NCI-H510A treated with DMSO at 0.1 percent for 48 hours (cell line): Measurements from ENCODE around the gene KRABD2.
"Not testable (repeated sequence)": the region's sequence is repeated elsewhere in the genome, so short reads cannot be mapped to it uniquely, and the experiment has no call there.

Source experiments
- DNase-seq: peaks from one replicate; lab custom pipeline; 2025; lab: John Stamatoyannopoulos, UW

Gene KRABD2

DNA sequence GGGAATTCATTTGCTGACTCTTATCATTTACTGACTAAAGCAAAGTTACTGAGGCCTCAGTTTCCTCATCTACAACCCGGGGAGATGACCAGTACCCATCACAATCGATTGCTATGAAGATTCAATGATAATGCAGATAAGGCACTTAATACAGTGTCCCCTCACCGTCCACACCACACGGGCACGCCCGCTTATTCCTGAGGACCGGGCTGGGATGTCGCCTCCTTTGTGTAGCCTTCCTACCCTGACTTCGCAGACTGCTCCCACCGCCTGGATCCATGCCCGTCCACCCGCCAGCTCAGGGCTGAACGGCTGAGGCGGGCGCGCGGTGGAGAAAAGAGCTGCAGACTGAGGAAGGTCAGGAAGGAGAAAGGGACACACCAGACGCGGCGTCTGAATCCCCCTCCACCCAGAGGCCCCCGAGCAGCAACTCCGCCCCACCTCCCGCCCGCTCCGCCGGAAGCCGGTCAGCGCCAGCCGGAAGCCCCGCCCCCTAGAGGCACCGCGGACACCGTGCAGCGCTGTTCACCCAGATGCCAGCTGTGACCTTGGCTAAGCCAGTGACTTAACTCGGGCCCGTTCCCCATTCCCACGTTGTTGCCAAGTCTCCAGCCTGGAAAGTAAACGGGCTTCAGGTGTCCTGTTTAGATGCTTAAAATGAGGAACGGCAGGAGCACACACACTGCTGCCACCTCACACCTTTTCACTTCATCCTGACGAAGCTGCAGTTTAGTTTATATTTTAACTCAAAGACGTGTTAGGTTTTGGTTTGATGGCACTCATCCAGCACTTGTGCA, at the start of gene KRABD2:
TSS of gene KRABD2 (minus strand) at position 434 of the 797 bp plus-strand sequence.
- DNase-seq, result peak; percentile 88

DNA sequence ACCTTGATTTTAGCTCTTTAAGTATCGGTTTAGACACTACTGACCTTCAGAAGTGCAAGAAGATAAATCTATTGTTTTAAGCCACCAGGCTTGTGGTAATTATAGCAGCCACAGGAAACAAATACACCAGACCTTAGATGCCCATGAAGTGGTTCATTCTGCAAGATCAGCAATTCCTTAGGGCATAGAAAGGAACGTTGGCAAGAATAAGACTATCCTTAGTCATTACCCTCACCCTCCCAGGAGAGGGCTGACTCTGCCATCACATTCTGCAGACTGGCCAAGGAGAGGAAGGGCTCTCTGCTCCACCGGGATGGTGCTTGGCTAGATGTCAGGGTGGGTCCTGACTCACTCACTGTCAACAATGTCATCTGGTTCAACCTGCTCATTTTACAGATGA, 45.1 kb upstream of the KRABD2 start:
- DNase-seq, result no peak

GRCh38 chr17:8420041-8420934, 43.8 kb upstream of the KRABD2 start:
- DNase-seq, result no peak

- DNase-seq, result no peak
Observed at GRCh38 chr17:8419305-8419704, 42.8 kb upstream of the KRABD2 start.

DNA sequence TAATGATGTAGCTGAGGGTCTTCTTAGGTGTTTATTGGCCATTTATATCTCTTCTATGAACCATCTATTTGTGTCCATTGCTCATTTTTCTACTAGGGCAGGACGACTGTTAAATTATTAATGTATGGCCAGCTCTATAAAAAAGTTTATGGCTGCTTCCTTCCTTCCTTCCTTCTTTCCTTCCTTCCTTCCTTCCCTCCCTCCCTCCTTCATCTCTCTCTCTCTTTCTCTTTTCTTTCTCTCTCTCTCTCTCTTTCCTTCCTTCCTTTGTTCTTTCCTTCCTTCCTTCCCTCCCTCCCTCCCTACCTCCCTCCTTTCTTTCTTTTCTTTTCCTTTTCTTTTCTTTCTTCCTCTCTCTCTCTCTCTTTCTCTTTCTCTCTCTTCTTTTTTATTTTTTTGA, 42.0 kb upstream of the KRABD2 start:
- no peak for DNase-seq

- DNase-seq, result no peak
Observed at GRCh38 chr17:8417806-8418205, 41.3 kb upstream of the KRABD2 start.

GRCh38 chr17:8413938-8414337, 37.4 kb upstream of the KRABD2 start:
- no peak for DNase-seq

- DNase-seq, result no peak
Observed at GRCh38 chr17:8413328-8413727, 36.8 kb upstream of the KRABD2 start.

GRCh38 chr17:8412089-8412488, 35.6 kb upstream of the KRABD2 start:
- DNase-seq, result no peak

DNA sequence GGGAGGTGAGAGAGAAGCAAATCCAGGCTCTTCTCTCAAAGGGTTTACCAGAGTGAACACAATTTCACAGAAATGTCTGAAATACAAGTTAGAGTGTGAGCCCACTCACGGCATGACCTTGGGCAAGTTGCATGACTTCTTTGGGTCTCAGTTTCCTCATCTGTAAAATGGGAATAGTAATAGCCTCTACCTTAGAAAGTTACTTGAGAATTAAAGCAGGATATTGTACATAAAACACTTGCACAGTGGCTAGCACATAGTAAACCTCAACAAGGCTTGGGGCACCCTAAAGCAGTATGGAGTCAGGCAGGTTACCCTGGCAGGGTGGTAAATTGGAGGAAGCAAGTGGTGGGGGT, 34.4 kb upstream of the KRABD2 start:
- no peak for DNase-seq

GRCh38 chr17:8409966-8410882, 33.7 kb upstream of the KRABD2 start:
- peak; percentile 81 for DNase-seq

DNA sequence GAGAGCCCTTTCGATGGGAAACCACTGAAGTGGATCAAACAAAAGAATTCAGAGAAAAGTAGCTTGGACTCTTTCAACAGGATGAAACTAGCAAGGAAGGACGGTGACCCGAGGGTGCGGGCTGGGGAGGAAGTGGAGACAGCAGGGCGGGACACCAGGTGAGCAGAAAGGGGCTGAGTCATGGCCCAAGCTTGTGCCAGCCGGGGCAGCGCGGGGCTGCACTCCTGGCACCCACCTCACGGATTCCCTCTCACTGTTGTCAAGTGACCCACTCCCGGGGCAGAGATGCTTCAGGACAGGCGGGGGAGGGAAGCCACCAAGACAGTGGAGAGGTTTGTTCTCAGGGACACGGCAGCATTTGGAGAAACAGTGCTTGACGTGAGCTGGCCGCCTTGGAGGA, 31.9 kb upstream of the KRABD2 start:
- no peak for DNase-seq

DNA sequence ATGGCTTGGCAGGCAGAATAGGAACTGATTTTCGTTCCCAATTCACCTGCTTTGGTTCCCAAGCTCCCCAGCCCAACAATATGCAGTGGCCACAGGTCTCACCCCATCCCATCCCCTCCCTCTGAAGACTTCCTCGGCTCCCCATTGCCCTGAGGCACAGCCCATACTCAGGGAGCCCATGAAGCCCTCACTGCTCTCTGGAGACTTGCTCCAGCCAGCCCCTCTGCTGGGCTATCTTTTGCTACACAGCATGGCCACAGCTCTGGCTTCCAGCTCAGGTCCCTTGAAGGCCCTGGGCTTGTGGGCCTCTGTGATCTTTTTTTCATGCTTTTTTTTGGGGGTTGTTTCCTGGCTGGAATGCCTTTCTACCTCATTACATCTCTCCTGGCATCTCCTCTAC, 29.7 kb upstream of the KRABD2 start:
- DNase-seq, result no peak

DNA sequence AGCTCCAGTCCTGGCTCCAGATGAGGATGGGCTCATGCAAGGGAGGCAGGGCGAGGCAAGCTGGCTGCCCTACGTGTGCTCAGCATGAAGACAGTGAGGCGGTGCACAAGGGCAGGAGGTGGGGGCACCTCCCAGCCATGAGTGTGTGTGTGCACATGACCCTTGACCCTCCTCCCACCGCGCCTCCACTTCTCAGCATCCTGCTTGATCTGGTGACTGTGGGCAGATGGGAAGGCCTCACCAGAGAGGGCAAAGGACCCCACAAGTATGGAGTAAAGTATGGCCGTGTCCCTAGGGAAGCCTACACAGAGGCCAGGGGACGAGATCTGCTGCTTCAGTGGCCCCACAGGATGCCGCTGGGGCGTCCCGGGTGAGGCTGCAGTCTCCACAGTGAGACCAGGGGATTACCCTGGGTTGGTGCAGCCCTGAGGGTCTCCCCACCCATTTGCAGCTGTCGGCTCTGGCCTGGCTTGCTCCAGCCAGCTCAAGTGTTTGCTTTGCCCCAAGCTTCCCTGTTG, 29.1 kb upstream of the KRABD2 start:
- DNase-seq, result no peak

DNA sequence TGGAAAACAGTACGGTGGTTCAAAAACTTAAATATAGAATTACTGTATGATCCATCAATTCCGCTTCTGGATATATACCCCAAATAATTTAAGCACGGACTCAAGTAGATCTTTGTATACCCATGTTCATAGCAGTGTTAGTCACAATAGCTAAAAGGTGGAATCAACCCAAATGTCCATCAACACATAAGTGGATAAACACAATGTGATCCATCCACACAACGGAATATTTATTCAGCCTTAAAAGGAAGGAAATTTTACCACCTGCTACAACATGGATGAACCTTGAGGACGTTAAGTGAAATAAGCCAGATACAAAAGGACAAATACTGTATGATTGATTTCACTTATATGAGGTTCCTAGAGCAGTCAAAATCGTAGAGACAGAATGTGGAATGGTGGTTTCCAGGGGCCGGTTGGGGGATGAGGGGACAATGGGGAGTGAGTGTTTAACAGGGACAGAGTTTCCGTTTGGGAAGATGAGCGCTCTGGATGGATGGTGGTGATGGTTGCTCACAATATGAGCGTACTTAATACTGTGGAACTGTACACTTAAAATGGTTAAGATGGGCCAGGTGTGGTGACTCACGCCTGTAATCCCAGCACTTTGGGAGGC, 26.5 kb upstream of the KRABD2 start:
- no peak for DNase-seq

DNA sequence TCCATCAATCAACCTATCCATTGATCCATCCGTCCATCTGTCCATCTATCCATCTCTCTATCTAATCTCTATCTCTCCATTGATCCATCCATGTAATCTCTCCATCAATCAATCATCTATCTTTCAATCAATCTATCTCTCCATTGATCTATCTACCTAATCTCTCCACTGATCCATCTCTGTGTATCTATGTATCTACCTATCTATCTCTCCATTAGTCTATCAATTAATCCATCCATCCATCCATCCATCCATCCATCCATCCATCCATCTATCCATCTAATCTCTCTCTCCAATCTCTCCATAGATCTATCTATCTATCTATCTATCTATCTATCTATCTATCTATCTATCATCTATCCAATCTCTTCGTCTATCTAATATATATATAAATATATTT, 24.6 kb upstream of the KRABD2 start:
- no peak for DNase-seq

DNA sequence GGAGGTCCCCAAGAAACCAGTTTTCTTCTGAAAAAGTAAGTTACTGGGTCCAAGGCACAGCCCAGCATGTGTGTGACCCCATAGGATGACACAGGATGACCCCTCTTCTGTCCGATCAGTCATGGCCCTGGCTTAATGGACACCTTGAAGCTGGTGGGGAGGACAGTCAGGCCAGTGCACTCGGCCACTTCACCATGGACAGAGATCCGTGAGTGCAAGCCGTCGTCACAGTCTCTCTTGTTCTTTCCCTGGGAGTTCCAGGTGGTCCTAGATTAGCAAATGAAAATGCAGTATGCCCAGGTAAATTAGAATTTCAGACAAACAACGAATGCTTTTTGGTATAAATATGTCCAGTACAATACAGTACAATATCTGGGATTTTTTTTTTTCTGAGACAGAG, 22.5 kb upstream of the KRABD2 start:
- DNase-seq, result no peak

- DNase-seq, result no peak
Observed at GRCh38 chr17:8397636-8398035, 21.1 kb upstream of the KRABD2 start, which contains the start of gene RNF222. Gene RNF222 (minus strand): TSS chr17:8397827. CDS start chr17:8393461, 4,366 bp downstream.

- DNase-seq, result not testable (repeated sequence)
Observed at GRCh38 chr17:8394497-8394896, 18.0 kb upstream of the KRABD2 start.

DNA sequence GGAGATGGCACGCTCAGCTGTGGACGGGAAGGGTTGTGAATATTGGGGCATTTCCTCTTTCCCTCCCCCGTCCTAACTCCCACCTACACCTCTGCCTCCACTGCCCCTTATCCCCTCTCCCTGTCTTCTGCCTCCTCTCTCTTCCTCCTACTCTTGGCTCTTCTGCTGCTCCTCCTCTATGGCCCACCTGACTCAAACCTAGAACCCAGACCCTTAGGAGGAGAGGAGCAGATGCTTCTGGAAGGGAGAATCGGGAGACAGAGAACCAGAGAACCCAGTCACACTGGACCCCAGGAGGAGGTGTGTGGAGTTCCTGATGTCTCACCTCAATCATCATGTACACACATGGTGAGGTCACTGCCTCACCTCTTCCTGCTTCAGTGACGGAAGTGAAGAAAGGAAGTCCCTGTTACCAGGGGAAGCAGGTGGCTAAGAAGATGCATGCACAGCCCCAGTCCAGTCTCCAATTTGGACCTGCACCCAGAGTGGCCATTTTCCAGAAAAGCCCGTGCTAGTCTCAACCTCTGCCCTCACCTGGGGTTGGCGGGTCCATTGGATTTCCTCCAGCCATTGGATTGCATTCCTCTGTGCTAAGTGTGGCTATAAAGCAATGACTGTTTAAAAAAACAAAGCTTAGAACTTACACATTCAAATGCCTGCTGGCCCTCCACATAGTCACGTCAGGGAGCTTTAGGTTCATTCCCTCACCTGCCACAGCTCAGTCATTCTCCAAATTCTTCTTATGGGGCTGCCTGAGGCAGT, 17.1 kb upstream of the KRABD2 start:
- DNase-seq, result no peak
